Heart left ventricle (tissue), 13 donors: ENCODE data around the gene BTBD3.

Experiments
- CTCF ChIP-seq, 12 donors: fragments of 200-600 bp; sonication (generic) in 4 of 12; IDR thresholded peaks; one replicate each; pipeline versions ENCODE4 v1.5.0 to v1.8.0; 2018 to 2022; ENCODE audit warnings: antibody characterized with exemption in 12 of 12, mild to moderate bottlenecking in 5 of 12
- POLR2A ChIP-seq, 2 donors: fragments of 450-650 bp; IDR thresholded peaks; one replicate each; pipeline ENCODE4 v1.6.1; 2017; ENCODE audit warnings: antibody characterized with exemption in 2 of 2, mild to moderate bottlenecking in 2 of 2, moderate library complexity in 2 of 2
- donor health status: ischemic (EF 13 %, LVEDD 7.1; RV severe dilation, severe dysfunction).
- donor health status: DM: no; HTN: yes; CAD: no.
- donor health status: DM: no; HTN: no; CAD: no.
- donor health status: ischemic (EF 25% LVEDD 6.9; RV normal size, moderate dysfunction).
- donor health status: ischemic (EF 25% LVEDD 5.7; RV mildly dilated, moderate dysfunction).
- donor health status: ischemic (EF 35%, LVEDD 5.7; RV mildly dilated, moderate dysfunction).
- donor health status: nonischemic (EF 11% LVEDD 7.7; RV severe dilation, severe dysfunction).
- donor health status: DM: yes; HTN: yes; CAD: no.
- donor health status: PGD.
- donor health status: ischemic (EF 29% LVEDD 5.4; RV normal size, mild dysfunction).
- donor health status: nonischemic (EF 23%, LVEDD 6.1; RV moderate dilation, normal function).

- no peak for TF ChIP-seq CTCF (IDR thresholded peaks at IDR 0.05)
- no peak for TF ChIP-seq POLR2A (IDR thresholded peaks at IDR 0.05)
Observed at GRCh38 chr20:11970243-11970836, 52.6 kb downstream of the BTBD3 start.
